NCI-H446 treated with DMSO at 0.1 percent for 48 hours (cell line): ENCODE measurements around the gene GPRC5A.
"Not testable (repeated sequence)": the region's sequence is repeated elsewhere in the genome, so short reads cannot be mapped to it uniquely, and the experiment has no call there.

Source experiments
- DNase-seq: peaks from one replicate; lab custom pipeline; 2025; lab: John Stamatoyannopoulos, UW

Gene GPRC5A, protein sequence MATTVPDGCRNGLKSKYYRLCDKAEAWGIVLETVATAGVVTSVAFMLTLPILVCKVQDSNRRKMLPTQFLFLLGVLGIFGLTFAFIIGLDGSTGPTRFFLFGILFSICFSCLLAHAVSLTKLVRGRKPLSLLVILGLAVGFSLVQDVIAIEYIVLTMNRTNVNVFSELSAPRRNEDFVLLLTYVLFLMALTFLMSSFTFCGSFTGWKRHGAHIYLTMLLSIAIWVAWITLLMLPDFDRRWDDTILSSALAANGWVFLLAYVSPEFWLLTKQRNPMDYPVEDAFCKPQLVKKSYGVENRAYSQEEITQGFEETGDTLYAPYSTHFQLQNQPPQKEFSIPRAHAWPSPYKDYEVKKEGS

DNA sequence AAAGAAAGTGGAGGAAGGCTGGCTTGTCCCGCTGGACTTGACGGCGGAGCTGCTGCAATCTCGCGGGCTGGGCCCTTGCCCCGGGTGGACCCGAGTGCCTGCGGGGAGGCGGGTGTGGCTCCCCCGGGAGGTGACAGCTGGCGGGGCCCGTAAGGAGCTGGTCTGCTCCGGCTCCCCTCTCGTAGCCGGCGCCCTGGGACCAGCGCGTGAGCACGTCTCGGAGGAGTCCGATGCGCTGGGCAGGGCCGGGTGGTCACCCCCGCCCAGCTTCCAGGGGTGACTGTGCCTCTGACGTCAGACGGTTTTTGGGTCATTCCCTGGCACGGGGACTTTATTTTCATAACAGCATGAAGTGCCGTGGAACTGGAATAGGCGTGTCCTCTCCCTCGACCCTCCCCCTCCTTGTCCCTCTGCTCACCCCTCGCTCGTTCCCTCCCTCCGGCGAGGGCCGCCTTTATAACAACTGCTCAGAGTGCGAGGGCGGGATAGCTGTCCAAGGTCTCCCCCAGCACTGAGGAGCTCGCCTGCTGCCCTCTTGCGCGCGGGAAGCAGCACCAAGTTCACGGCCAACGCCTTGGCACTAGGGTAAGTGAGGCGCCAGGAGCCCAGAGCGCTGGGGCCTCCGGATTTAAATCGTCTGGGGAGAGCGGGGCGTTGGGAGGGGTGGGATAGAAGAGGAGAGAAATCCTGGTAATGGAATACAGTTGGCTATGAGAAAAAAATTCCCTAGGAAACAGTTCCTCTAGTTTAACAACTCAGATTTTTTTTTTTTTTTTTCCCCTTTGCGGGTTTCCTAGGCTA, at the start of gene GPRC5A:
Gene GPRC5A (plus strand): TSS at position 483 of the 801 bp plus-strand sequence. CDS start 16,688 bp downstream, outside the sequence.
- peak; percentile 10 for DNase-seq

DNA sequence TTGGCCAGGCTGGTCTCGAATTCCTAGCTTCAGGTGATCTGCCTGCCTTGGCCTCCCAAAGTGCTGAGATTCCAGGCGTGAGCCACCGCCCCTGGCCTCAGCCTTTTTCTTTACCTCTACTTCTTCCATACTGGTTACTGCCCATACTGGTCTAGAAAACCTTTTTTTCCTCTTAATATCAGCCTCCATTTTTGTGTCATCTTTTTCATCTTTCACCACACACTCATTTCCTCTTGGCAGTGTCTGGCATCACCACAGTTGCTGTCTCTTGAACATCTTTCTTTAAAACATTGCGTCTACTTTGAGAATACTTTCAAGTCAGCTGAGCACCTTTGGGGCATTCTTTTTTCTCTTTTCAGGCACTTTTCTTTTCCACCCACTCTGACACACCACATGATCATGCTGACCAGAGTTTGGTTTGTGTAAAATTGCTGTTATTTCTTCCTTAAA, 45.5 kb upstream of the GPRC5A start:
- DNase-seq, result no peak

DNA sequence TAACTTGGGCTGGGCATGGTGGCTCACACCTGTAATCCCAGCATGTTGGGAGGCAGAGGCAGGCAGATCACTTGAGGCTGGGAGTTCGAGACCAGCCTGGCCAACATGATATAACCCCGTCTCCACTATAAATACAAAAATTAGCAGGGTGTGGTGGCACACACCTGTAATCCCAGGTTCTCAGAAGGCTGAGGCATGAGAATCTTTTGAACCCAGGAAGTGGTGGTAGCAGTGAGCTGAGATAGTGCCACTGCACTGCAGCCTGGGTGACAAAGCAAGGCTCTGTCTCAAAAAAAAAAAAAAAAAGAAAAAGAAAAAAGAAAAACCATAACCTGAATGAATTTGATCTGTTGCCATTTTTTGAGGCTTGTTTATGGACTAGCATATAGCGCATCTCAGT, 44.6 kb upstream of the GPRC5A start:
- DNase-seq, result not testable (repeated sequence)

DNA sequence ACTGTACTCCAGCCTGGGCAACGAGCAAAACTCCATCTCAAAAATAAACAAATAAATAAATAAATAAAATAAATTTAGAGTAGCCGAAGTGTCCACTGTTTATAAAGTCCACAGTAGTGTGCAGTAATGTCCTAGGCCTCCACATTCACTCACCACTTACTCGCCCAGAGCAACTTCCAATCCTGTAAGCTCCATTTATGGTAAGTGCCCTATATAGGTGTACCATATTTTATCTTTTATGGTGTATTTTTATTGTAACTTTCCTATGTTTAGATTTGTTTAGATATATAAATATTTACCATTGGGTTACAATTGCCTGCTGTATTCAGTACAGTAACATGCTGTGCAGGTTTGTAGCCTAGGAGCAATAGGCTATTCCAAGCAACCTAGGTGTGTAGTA, 37.9 kb upstream of the GPRC5A start:
- no peak for DNase-seq

DNA sequence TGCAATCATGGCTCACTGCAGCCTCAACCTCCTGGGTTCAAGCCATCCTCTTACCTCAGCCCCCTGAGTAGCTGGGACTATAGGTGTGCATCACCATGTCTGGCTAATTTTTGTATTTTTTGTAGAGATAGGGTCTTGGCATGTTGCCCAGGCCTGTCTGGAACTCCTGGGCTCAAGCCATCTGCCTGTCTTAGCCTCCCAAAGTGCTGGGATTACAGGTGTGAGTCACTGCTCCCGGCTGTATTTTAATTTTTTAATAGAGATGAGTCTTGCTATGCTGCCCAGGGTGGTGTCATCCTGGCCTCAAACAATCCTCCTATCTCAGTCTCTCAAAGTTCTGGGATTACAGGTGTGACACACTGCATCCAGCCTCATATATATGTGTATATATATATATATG, 31.7 kb upstream of the GPRC5A start:
- no peak for DNase-seq

DNA sequence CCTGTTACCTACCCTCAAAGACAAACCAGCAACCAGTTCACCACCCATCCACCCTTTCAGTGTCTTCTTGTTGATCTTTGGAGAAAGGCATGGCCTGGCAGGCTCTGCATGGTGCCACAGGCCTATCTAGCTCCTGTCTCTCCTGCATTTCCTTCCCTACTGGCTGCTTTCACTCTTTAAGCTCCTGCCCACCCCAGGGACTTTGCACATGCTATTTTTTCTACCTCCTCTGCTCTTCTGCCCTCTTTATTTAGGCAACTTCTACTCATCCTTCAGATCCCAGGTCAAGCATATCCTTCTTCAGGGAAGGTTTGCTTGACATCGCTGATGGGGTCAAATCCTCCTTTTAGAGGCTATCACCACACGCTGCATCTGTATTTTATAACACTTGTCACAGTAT, 27.1 kb upstream of the GPRC5A start:
- no peak for DNase-seq

DNA sequence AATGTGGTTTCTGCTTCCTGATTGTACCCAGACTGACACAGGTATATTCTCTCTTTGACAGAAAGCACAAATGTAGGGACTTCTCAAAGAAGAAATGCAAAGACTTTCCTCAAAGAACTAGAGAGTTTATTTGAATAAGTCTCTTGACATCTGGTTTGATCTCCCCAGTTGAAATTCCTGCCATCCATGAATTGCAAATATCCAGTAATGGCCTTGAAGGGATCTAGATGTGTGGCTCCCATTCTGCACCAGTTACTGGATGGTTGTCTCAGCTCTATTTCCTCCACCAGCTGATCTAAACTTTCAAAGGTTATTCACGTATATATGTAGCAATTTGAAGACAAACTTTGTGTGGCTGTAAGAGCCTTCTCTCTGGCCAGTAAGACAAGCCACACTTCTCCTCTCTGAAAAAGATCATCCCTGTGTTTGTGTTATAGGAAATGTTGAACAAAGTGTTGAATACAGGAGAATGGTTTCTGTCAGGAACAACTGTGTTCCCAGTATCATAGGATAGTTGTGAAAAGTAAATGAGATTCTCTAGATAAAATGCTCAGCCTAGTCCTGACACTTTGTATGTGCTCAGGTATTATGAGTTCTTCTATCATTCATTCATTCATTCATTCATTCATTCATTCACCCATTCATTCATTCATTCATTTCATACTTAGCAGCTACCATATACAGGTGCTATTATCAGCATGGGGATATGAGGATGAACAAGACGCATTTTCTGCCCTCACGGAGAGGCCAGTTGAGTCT, 22.7 kb upstream of the GPRC5A start:
- no peak for DNase-seq

DNA sequence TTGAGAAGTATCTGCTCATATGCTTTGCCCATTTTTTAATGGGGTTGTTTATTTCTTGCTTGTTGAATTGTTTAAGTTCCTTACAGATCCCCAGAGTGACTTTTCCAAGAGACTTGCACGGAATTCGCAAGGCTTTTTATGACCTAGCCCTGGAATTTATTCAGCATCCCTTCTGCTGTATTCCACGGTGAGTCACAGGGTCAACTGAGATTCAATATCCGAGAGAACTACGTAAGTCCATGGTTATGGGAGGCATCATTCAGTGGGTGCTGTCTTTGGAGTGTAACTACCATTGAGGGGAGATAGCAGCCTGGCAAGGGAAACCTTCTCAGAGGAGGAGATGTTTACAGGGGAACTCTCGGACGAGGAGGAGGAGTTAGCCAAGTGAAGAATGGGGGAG, 20.9 kb upstream of the GPRC5A start:
- DNase-seq, result no peak

DNA sequence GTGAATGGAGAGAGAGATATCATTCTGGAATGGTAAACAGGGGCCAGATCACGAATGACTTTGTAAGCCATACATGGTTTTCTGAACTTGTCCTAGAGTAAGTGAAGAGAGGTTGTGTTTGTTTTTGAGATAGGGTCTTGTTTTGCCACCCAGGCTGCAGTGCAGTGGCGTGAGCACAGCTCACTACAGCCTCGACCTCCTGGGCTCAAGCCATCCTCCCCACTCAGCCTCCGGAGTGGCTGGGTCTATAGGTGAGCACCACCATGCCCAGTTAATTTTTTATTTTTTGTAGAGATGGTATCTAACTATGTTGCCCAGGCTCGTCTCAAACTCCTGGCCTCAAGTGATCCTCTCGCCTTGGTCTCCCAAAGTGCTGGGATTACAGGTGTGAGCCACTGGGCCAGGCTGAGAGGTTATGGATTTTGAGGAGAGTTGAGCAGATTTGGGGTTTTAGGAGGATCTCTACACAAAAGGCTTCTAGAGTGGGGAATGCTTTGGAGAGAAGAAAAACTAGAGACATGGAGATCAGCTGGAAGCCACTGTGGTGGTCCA, 19.7 kb upstream of the GPRC5A start:
- no peak for DNase-seq

DNA sequence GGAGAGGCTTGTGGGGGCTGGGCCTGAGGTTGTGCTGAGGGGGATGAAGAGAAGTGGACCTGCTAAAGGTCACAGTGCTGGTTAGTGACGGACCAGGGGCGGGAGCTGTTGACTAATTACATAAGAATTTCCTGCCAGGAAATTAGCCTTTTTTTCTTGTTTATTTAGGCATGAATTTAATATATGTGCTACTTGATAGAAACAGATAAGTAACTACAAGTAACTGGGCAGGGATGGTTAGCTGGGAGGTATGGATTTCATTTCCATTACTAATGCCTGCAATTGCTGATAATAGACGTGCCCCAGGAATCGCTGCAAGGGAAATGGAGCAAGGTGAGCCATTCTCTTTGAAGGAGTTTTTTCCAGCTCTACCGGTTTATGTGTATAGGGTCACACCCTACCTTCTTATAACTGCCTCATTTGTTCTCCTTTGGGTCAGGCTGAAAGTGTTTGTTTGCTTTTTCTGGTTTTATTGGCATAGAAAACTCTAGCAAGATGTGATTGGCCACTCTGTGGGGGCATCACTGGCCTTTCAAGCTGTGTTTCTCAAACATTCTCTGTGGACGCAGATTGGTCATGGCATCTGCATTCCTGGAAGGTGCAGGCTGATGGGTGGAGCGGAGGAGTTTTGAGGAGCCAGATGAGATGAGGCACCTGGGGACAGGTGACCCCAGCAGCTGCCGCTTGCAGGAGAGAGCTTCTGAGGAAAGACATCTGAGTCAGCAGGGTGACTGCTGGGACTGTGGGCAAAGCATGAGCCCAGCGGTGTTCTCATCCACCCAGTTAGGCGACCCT, 19.0 kb upstream of the GPRC5A start:
- no peak for DNase-seq

DNA sequence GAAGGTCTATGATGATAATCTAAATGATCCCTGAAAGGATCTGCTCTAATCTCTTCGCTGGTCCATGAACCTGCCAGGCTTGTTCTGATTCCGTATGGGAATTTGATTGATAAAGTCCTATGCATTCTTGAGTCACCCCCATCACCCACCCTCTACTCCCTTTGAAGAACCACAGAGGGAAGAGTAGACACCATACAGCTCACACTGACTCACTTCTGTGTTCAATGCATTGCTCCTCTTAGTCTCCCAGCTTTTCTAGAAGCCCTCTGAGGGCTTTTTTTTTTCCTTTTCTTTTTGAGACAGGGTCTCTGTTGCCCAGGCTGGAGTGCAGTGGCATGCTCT, 18.5 kb upstream of the GPRC5A start:
- DNase-seq, result no peak

DNA sequence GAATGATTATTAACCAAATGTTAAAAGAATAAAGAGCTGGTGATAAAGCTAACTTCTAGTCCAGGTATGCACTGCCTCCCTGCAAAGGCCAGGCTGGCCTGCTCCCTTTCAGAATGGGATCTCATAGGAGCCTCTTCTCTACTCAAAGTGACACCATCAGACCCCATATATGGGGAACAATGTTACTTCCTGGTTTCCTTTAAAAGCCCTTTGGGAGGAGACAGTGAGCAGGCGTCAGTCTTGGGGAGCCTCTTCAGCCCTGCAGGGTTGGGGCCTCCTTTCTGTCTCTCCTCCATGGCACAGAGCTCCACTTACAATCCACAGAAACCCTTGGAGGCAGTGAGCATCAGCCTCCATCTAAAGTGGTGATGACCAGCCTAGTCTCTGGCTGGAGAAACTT, 17.3 kb upstream of the GPRC5A start:
- no peak for DNase-seq

DNA sequence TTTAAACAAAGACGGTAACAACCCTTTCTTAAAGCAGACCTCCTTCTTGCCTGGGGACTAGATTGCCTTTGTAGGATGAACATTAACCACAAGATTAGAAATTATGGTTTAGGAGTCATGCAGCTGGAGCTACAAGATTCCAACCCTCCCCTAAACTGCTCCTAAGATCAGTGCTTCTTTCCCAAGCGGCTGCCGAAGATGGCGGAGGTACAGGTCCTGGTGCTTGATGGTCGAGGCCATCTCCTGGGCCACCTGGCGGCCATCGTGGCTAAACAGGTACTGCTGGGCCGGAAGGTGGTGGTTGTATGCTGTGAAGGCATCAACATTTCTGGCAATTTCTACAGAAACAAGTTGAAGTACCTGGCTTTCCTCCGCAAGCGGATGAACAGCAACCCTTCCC, 16.1 kb upstream of the GPRC5A start:
- DNase-seq, result not testable (repeated sequence)

DNA sequence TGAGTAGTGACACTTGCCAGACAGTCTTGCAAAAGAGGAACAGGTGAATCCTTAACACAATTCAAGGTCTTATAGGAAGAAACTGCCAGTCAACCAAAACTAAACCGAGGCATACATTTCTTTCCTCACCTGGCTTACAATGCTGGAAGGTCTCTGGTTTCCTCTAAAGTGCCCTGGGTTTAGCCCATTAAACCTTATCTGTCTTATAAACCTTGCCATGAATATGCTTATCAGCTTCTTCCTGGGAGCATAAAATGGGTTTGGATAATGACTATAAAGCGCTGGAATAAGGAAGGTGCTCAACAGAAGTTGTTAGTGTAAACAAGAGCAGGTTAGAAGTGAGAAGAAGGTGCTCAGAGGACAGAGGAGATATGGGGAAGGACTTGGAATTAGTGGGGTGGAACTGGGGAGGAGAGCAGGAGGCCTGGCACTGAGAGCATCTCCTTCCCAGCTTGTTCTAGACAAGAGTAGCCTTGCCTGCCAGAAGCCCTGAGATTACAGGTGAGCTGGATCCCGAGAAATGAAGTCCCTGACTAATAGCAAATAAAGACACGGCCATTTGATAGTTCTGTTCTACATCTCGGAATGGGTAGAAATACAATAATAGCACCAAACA, 14.1 kb upstream of the GPRC5A start:
- no peak for DNase-seq

DNA sequence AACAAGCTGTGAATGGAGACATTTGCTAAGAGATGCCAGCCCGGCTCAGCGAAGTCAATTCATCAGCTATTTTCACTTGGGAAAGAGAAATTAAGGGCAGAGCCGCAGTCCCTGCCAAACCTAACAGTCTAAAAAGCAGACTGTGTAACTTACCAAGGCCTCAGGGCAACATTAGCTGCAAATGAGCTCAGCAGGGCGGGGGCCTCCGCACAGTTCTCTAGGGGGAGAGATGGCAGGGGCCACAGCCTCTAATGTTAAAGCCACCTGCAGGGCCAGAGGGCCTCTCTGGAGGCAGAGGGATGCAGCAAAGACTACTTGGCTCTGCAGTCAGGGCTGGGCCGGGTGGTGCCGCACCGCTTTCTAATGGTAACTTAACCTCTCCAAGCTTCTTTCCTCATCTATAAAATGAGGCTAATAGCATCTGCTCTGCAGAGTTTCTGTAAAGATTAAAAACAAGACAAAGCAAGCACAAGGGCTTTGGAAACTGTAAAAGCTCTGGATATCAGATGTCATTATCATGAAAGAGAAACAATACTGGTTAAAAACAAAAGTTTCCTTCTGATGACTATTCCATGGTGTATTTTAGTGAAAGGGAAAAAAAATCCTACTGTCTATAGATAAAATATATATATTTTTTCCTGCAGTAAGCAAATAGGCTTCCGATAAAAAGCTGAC, 13.4 kb upstream of the GPRC5A start:
- no peak for DNase-seq

DNA sequence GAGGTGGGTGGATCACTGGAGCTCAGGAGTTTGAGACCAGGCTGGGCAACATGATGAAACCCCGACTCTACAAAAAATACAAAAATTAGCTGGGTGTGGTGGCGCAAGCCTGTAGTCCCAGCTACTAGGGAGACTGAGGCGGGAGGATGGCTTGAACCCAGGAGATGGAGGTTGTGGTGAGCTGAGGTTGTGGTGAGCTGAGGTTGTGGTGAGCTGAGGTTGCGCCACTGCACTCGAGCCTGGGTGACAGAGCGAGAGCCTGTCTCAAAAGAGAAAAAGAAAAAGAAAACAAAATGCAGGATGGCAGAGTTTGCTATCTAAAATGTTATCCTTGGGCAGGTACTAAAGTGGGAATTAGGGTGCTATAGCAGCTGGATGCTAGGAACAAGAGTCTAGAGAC, 10.8 kb upstream of the GPRC5A start:
- no peak for DNase-seq

DNA sequence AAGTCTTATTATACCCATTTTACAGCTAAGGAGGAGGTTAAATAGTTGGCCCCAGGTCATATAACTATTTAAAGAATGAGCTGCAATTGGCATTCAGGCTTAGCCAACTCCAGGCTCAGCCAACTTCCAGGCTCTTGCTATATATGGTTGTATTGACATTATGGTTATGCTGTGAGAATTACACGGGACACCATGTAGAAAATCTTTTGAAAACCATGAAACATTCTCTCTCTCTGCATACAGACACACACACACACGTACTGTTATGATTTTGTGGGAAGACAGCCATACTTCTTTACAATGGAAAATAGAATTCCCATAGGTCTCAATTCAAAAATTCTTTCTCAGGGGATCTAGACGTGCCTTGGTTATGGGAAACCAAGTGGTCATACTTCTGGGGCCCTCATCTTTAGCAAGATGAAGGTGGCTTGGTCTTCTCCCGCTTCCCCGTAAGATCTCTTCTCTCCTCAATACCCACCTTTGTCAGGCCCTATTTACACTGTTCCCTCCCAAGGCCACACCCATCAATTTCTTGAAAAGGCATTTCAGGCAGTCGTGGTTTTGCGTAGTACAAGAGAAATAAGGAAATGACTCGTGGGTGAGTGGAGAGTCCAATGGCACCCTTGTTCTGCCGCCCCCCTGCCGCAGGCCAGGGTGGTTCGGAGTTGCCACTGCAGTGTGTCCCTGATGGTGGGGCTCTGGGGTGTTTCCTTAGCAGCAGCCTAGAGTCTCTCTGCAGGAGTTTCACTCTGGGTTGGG, 10.0 kb upstream of the GPRC5A start:
- DNase-seq, result no peak

DNA sequence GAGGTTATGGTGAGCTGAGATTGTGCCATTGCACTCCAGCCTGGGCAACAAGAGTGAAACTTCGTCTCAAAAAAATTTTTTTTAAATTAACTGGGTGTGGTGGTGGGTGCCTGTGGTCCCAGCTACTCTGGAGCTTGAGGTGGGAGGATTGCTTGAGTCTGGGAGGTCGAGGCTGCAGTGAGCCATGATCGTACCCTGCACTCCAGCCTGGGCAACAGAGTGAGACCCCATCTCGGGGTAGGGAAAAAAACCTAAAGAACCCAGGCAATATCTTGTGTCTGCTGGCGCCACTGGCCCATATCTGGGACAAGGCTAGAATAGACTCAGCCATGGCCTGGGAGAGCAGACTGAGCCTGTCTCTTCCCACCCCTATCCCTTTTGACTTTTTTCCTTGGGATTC, 9.1 kb upstream of the GPRC5A start:
- no peak for DNase-seq

DNA sequence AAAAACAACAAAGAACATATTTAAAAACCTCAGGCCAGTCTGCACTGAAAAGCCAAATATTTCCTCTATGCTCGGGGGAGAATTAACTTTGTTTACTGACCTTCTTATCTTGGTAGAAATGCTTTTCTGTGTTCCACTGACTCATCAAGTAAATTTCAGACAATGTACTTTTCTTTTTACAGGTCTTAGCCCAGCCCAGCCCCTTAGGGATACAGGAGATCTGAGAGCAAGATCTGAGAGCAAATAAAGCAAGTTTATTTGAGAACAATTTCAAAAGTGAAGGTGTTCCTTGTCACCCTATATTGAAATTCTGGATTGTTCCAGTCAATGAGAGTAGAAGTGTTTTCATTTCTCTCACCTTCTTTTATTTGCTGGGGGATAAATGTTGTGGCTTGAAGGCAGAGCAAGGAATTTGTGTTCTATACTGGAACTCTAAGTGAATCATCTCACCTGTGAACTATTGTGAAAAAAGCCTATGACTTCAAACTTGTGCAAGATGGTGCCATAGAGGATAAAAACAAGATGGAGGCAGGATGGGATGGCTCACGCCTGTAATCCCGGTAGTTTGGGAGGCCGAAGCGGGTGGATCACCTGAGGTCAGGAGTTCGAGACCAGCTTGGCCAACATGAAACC, 7.9 kb upstream of the GPRC5A start:
- no peak for DNase-seq
